Gastroesophageal sphincter (tissue), 4 donors: ENCODE data around the gene HOXA4. TPM values are rescaled to one million over a fixed set of nuclear protein-coding genes. Genes with fewer than 3 reads are reported as not detected.

Source experiments
- ATAC-seq: fragments of 150-250 bp; one replicate; pipeline ENCODE4 v1.9.1; 2016; ENCODE audit warnings: mild to moderate bottlenecking, moderate library complexity
- H3K27ac ChIP-seq, 4 donors: fragments of 200-600 bp; sonication (generic) in 3 of 4; 1 replicate in 3 of 4; 2 replicates in 1 of 4; pipeline ENCODE4 v1.5.1; 2016 to 2019
- H3K27me3 ChIP-seq: fragments of 200-600 bp; sonication (generic); one replicate; pipeline ENCODE4 v1.5.1; 2019
- H3K36me3 ChIP-seq, 2 donors: fragments of 200-600 bp; sonication (generic); one replicate each; pipeline ENCODE4 v1.5.1; 2019; ENCODE audit warnings: control low read depth in 1 of 2
- H3K4me1 ChIP-seq, 3 donors: fragments of 200-600 bp; sonication (generic); 1 replicate in 2 of 3; 2 replicates in 1 of 3; pipeline ENCODE4 v1.5.1; 2016 to 2019; ENCODE audit warnings: control low read depth in 2 of 3
- H3K4me3 ChIP-seq, 2 donors: fragments of 200-600 bp; sonication (generic); one replicate each; pipeline ENCODE4 v1.5.1; 2019; ENCODE audit warnings: mild to moderate bottlenecking in 1 of 2, moderate library complexity in 1 of 2
- H3K9me3 ChIP-seq, 3 donors: fragments of 200-600 bp; sonication (generic); one replicate each; pipeline ENCODE4 v1.5.1; 2017 to 2019; ENCODE audit warnings: control low read depth in 2 of 3
- CTCF ChIP-seq, 4 experiments: fragments of 200-600 bp in 2 of 4; fragments of 450-650 bp in 2 of 4; sonication (generic) in 1 of 4; IDR thresholded peaks; one replicate each; pipeline ENCODE4 v1.5.1; 2017 to 2019; ENCODE audit warnings: antibody characterized with exemption in 4 of 4, mild to moderate bottlenecking in 2 of 4, moderate library complexity in 2 of 4
- EP300 ChIP-seq: sonication (generic); formaldehyde crosslinking; IDR thresholded peaks from one replicate; pipeline ENCODE4 v1.6.1; 2017; ENCODE audit warnings: antibody characterized with exemption, mild to moderate bottlenecking
- POLR2A ChIP-seq, 2 donors: fragments of 450-650 bp; IDR thresholded peaks; one replicate each; pipeline ENCODE4 v1.6.1; 2017; ENCODE audit warnings: antibody characterized with exemption in 2 of 2, mild to moderate bottlenecking in 2 of 2, moderate library complexity in 1 of 2
- POLR2AphosphoS5 ChIP-seq: sonication (generic); formaldehyde crosslinking; IDR thresholded peaks from one replicate; pipeline ENCODE4 v1.6.1; 2017; ENCODE audit warnings: antibody characterized with exemption
- WGBS, 2 donors: methylation state at CpG; one replicate each; pipeline ENCODE4 v1.1.5; 2018; ENCODE audit warnings: low coverage in 1 of 2; 5-methylcytosine and 5-hydroxymethylcytosine counted together
- small RNA-seq, 4 donors: library from RNA; depleted of rRNA; stranded (forward); fragments of <200 nt; gene quantifications; one replicate each; pipeline ENCODE3, GENCODE V24; 2016
- total RNA-seq, 4 donors: library from RNA; depleted of rRNA; stranded (reverse); fragments of >200 nt; gene quantifications; one replicate each; pipeline ENCODE4 v1.1.0, GENCODE V29; 2016

Gene HOXA4
- total RNA-seq, 4 donors from 2014 or later = 8.6 to 20.2 (median 15.3) TPM

- 83 to 100% methylated on average over 1 of the region's 1 CpG for WGBS, 2 donors
- no peaks in the 10 kb centered on the region for H3K36me3 ChIP-seq
- H3K4me3 ChIP-seq = no peak overlapping the region
- H3K9me3 ChIP-seq = no peaks in the 10 kb centered on the region
- no peak overlapping the region for H3K27ac ChIP-seq
- TF ChIP-seq POLR2AphosphoS5 = no peak
- H3K4me1 ChIP-seq = no peaks in the 10 kb centered on the region
- H3K27me3 ChIP-seq = no peaks in the 10 kb centered on the region
- no peak for ATAC-seq
Observed at GRCh38 chr7:27079234-27079975, 51.2 kb downstream of the HOXA4 start.

DNA sequence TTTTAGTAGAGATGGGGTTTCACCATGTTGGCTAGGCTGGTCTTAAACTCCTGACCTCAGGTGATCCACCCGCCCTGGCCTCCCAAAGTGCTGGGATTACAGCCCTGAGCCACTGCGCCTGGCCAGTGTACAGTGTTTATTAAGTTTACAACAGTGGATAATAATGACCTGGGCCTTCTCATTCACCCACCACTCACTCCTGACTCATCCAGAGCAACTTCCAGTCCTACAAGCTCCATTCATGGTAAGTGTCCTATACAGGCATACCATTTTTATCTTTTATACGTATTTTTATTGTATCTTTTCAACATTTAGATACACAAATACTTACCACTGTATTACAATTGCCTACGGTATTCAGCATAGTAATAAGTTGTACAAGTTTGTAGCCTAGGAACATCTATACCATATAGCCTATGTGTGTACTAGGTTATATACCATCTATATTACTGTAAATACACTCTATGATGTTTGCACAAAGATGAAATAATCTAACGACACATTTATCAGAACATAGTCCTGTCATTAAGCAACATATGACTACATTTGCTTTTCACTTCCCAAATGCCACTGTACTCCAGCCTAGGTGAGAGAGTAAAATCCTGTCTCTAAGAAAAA, 51.8 kb downstream of the HOXA4 start:
- Histone ChIP-seq H3K9me3 (no peaks in the 10 kb centered on the region), H3K36me3 (no peaks in the 10 kb centered on the region), H3K4me3 (no peak overlapping the region), H3K27me3 (no peaks in the 10 kb centered on the region), H3K4me1 (no peaks in the 10 kb centered on the region), H3K27ac (no peak overlapping the region)
- TF ChIP-seq EP300 (no peak), CTCF (IDR thresholded peaks at IDR 0.05) (no peak), POLR2AphosphoS5 (no peak), POLR2A (IDR thresholded peaks at IDR 0.05) (no peak)
- WGBS, 2 donors = 90 to 95% methylated on average over 4 to 5 of the region's 5 CpGs
- ATAC-seq = no peak

Small RNAs within 50 kb of the gene (small RNA-seq; reads per million reads assigned to genes)
- gene AC004080.5 = 0 reads per million in 4 donors
- 0 reads per million in 4 donors for gene RF01977

Other genes starting within 250 kb of the HOXA4 start
- gene HOXA1, start 34.8 kb downstream of the HOXA4 start, total RNA-seq = 1 to 10 TPM in 1 of 4 donors, under 1 TPM in 2, not detected in 1; 0.23 to 2.3 (median 0.27) TPM
- gene HOXA2, start 28.1 kb downstream of the HOXA4 start, total RNA-seq = 1 to 10 TPM; 3.1 to 7.0 (median 5.0) TPM
- gene HOXA5, start 12.9 kb upstream of the HOXA4 start, total RNA-seq = 10 to 100 TPM; 11.0 to 34.6 (median 29.3) TPM
- gene HOXA6, start 17.0 kb upstream of the HOXA4 start, total RNA-seq = 10 to 100 TPM in 1 of 4 donors, under 1 TPM in 1, not detected in 2; 0.46 to 12.7 TPM
- 10 to 100 TPM in 2 of 4 donors, 1 to 10 TPM in 2; 6.4 to 22.6 (median 10.3) TPM for gene HOXA3, start 21.8 kb upstream of the HOXA4 start, total RNA-seq
- 1 to 10 TPM in 3 of 4 donors, under 1 TPM in 1; 0.85 to 5.1 (median 1.4) TPM for gene HOXA7, start 25.9 kb upstream of the HOXA4 start, total RNA-seq
- under 1 TPM in 2 of 4 donors, not detected in 2; 0.54 to 0.89 TPM for gene HOXA9, start 34.8 kb upstream of the HOXA4 start, total RNA-seq
- gene HOXA10, start 43.6 kb upstream of the HOXA4 start, total RNA-seq = under 1 TPM in 1 of 4 donors, not detected in 3; 0.67 TPM
- under 1 TPM in 1 of 4 donors, not detected in 3; 0.12 TPM for gene HOXA11, start 54.5 kb upstream of the HOXA4 start, total RNA-seq
- gene HOXA13, start 69.3 kb upstream of the HOXA4 start, total RNA-seq = under 1 TPM in 1 of 4 donors, not detected in 3; 0.12 TPM
- not detected for gene EVX1, start 112.0 kb upstream of the HOXA4 start, total RNA-seq